ENCODE data around the gene CDT1.

- TF ChIP-seq CTCF (IDR thresholded peaks at IDR 0.05) (no peak), POLR2A (IDR thresholded peaks at IDR 0.05) (no peak)
Measured at GRCh38 chr16:88804173-88804551, 573 bp downstream of the CDT1 start.

Data from testis (tissue), 2 donors.